Heart left ventricle (tissue), 16 donors: Measurements from ENCODE around the gene ASCL5. TPM values are rescaled to one million over a fixed set of nuclear protein-coding genes. Genes with fewer than 3 reads are reported as not detected.

Source experiments
- ATAC-seq, 4 donors: fragments of 200-7000 bp; cut with Tn5 transposase; one replicate each; pipeline ENCODE4 v1.9.1; 2020 to 2022; ENCODE audit warnings: moderate library complexity in 4 of 4, mild to moderate bottlenecking in 3 of 4, moderate number of reproducible peaks in 1 of 4
- DNase-seq, 5 donors: peaks; one replicate each; pipeline ENCODE4 v3.0.0-alpha.2; 2020
- H3K27ac ChIP-seq, 12 donors: fragments of 200-600 bp; sonication (generic) in 4 of 12; one replicate each; pipeline versions ENCODE4 v1.5.0 to v1.8.0; 2016 to 2022; ENCODE audit warnings: mild to moderate bottlenecking in 2 of 12
- H3K27me3 ChIP-seq, 9 donors: fragments of 200-600 bp; sonication (generic) in 2 of 9; one replicate each; pipeline versions ENCODE4 v1.5.1 to v1.8.0; 2016 to 2022; ENCODE audit warnings: mild to moderate bottlenecking in 3 of 9
- H3K36me3 ChIP-seq, 9 donors: fragments of 200-600 bp; sonication (generic) in 2 of 9; one replicate each; pipeline versions ENCODE4 v1.5.0 to v1.8.0; 2018 to 2022; ENCODE audit warnings: mild to moderate bottlenecking in 2 of 9
- H3K4me1 ChIP-seq, 12 donors: fragments of 200-600 bp; sonication (generic) in 4 of 12; one replicate each; pipeline versions ENCODE4 v1.5.0 to v1.8.0; 2016 to 2022; ENCODE audit warnings: mild to moderate bottlenecking in 3 of 12
- H3K4me3 ChIP-seq, 12 donors: fragments of 200-600 bp; sonication (generic) in 4 of 12; one replicate each; pipeline versions ENCODE4 v1.5.0 to v1.8.0; 2017 to 2022; ENCODE audit warnings: mild to moderate bottlenecking in 9 of 12, moderate library complexity in 4 of 12
- H3K9me3 ChIP-seq, 12 donors: fragments of 200-600 bp; sonication (generic) in 4 of 12; one replicate each; pipeline versions ENCODE4 v1.5.0 to v1.8.0; 2016 to 2022; ENCODE audit warnings: mild to moderate bottlenecking in 1 of 12
- CTCF ChIP-seq, 12 donors: fragments of 200-600 bp; sonication (generic) in 4 of 12; IDR thresholded peaks; one replicate each; pipeline versions ENCODE4 v1.5.0 to v1.8.0; 2018 to 2022; ENCODE audit warnings: antibody characterized with exemption in 12 of 12, mild to moderate bottlenecking in 5 of 12
- POLR2A ChIP-seq, 2 donors: fragments of 450-650 bp; IDR thresholded peaks; one replicate each; pipeline ENCODE4 v1.6.1; 2017; ENCODE audit warnings: antibody characterized with exemption in 2 of 2, mild to moderate bottlenecking in 2 of 2, moderate library complexity in 2 of 2
- WGBS, 4 donors: extraction: QIAGEN DNeasy Blood & Tissue Kit in 2 of 4; methylation state at CpG; one replicate each; pipeline versions ENCODE4 v1.1.5 to v1.1.7; 2013 to 2018; 5-methylcytosine and 5-hydroxymethylcytosine counted together
- intact Hi-C, 10 donors: fragments of 100-400 bp; cut with DNase I; formaldehyde crosslinking; loops; one replicate each; pipeline versions ENCODE4 v1.11.1 to v1.14.2; 2022
- long read RNA-seq, 3 donors: library from polyadenylated mRNA; unstranded; transcript quantifications; one replicate each; pipeline ENCODE4 v2.0.0, GENCODE V29; 2020 to 2021
- polyA plus RNA-seq, 2 donors: library from polyadenylated mRNA; stranded (reverse); fragments of 200-250 nt; gene quantifications; one replicate each; pipeline ENCODE4 v1.2.3, GENCODE V29; 2013
- total RNA-seq, 9 donors: library from RNA; depleted of rRNA in 2 of 9; stranded (reverse); fragments of >200 nt in 2 of 9; fragmentation: NEBNext Ultra II Directional in 3 of 9; extraction: Animal tissue kit (Norgen Biotek cat#: 25700) in 3 of 9; gene quantifications; one replicate each; pipeline versions ENCODE4 v1.1.0 to v1.2.4, GENCODE V29; 2016 to 2023
- donor health status: ischemic (EF 13 %, LVEDD 7.1; RV severe dilation, severe dysfunction).
- donor health status: healthy with polysubstance abuse.
- donor health status: DM: no; HTN: yes; CAD: no.
- donor health status: DM: no; HTN: no; CAD: no.
- donor health status: ischemic (EF 25% LVEDD 6.9; RV normal size, moderate dysfunction).
- donor health status: ischemic (EF 25% LVEDD 5.7; RV mildly dilated, moderate dysfunction).
- donor health status: healthy.
- donor health status: DM: yes; HTN: yes; CAD: no.
- donor health status: ischemic (EF 35%, LVEDD 5.7; RV mildly dilated, moderate dysfunction).
- donor health status: nonischemic (EF 11% LVEDD 7.7; RV severe dilation, severe dysfunction).
- donor health status: DM: yes; HTN: yes; CAD: no.
- donor health status: PGD.
- donor health status: ischemic (EF 29% LVEDD 5.4; RV normal size, mild dysfunction).
- donor health status: nonischemic (EF 23%, LVEDD 6.1; RV moderate dilation, normal function).

Gene ASCL5
- total RNA-seq (not detected), polyA plus RNA-seq (not detected)
- long read RNA-seq, donor 1, result 0 reads
- long read RNA-seq, donor 2, result 0 reads
- long read RNA-seq, donor 3, result 0 reads

GRCh38 chr1:201126832-201127754 lies at the start of gene ASCL5:
Gene ASCL5 (minus strand): TSS chr1:201127184. CDS start chr1:201115372, 11,812 bp downstream.
- Histone ChIP-seq H3K4me1 (no peaks in the 10 kb centered on the region), H3K36me3 (no peaks in the 10 kb centered on the region), H3K4me3 (no peak within 1 kb of the TSS), H3K27me3 (peaks cover 0 to 16% (median 0%) of the 10 kb centered on the region in 9 donors), H3K9me3 (no peaks in the 10 kb centered on the region), H3K27ac (no peak within 1 kb of the TSS)
- 77 to 83% (median 79%) methylated on average over 21 to 24 of the region's 24 CpGs for WGBS, 4 donors
- DNase-seq (no peak), ATAC-seq (peak in 1 of 4 donors; percentile 9)
- intact Hi-C loops, result no loop called here
- TF ChIP-seq CTCF (IDR thresholded peaks at IDR 0.05) (no peak), POLR2A (IDR thresholded peaks at IDR 0.05) (no peak)

GRCh38 chr1:201175820-201176500 lies 49.0 kb upstream of the ASCL5 start:
- Histone ChIP-seq H3K27me3 (no peaks in the 10 kb centered on the region), H3K27ac (no peak overlapping the region), H3K4me1 (peaks cover 0 to 7% (median 4%) of the 10 kb centered on the region in 12 donors), H3K4me3 (no peak overlapping the region), H3K36me3 (no peaks in the 10 kb centered on the region), H3K9me3 (peaks cover 0 to 3% (median 0%) of the 10 kb centered on the region in 12 donors)
- no peak for TF ChIP-seq POLR2A (IDR thresholded peaks at IDR 0.05)
- TF ChIP-seq CTCF (IDR thresholded peaks at IDR 0.05), result no peak
- ATAC-seq, result no peak
- intact Hi-C loops, result no loop called here
- 77 to 87% (median 84%) methylated on average over 7 of the region's 7 CpGs for WGBS, 4 donors
- DNase-seq, result no peak

GRCh38 chr1:201173736-201174135 lies 46.8 kb upstream of the ASCL5 start:
- Histone ChIP-seq H3K9me3 (peaks cover 0 to 1% (median 0%) of the 10 kb centered on the region in 12 donors), H3K27me3 (no peaks in the 10 kb centered on the region), H3K4me3 (no peak overlapping the region), H3K27ac (no peak overlapping the region), H3K36me3 (no peaks in the 10 kb centered on the region), H3K4me1 (peaks cover 0 to 19% (median 8%) of the 10 kb centered on the region in 12 donors)
- no peak for TF ChIP-seq CTCF (IDR thresholded peaks at IDR 0.05)
- no peak for TF ChIP-seq POLR2A (IDR thresholded peaks at IDR 0.05)
- intact Hi-C loops, result no loop called here
- ATAC-seq, result no peak
- DNase-seq, result no peak
- WGBS, 4 donors, result 87 to 90% (median 89%) methylated on average over 1 of the region's 1 CpG
